Epithelial cell of esophagus (primary cell): Measurements from ENCODE around the gene SMAD7.
"Not testable (repeated sequence)": the region's sequence is repeated elsewhere in the genome, so short reads cannot be mapped to it uniquely, and the experiment has no call there.

Experiments used
- DNase-seq: peaks from one replicate; pipeline ENCODE4 v3.0.0; 2010; ENCODE audit warnings: low read depth
- H3K4me3 ChIP-seq: 2 replicates; pipeline ENCODE4 v1.5.1; 2011; ENCODE audit warnings: mild to moderate bottlenecking, low read length, control low read depth
- TF ChIP-seq, protein P1 (sequence below): IDR thresholded peaks from 2 replicates; pipeline ENCODE4 v1.5.1; 2011; ENCODE audit warnings: low read depth, mild to moderate bottlenecking, low read length, control low read depth, inconsistent platforms; ENCODE audit not compliant: insufficient read depth; ENCODE audit errors: missing control alignments

SMAD7 gene

DNA sequence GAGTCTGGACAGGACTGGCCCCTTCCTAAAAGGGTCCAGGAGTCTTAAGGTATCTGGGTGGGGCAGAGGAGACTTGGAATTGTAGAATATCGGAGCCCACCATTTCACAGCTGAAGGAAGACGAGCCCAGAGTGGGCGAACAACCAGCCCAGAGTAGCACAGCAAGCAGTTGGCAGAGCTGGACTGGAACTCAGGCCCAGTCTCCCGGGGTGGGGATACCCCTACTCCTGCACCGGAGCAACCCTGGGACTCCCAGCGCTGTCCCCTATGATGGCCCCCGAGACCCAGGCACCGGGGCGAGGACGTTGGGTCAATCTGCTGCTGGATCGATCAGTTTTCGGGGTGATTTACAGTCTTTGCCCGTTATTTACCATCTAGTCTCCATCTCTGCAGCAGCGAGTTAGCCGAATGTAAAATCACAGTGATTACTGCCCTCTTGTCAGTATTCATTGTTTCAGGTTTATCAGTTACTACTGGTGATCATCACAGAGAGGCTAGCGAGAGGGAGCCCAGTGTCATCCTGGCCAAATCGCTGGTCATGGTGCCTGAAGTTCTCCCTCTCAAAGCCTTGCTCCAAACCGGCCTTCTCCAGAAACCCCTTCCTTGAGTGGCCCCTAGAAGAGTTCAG is 75.3 kb downstream of the SMAD7 start:
- TF ChIP-seq, protein P1, sequence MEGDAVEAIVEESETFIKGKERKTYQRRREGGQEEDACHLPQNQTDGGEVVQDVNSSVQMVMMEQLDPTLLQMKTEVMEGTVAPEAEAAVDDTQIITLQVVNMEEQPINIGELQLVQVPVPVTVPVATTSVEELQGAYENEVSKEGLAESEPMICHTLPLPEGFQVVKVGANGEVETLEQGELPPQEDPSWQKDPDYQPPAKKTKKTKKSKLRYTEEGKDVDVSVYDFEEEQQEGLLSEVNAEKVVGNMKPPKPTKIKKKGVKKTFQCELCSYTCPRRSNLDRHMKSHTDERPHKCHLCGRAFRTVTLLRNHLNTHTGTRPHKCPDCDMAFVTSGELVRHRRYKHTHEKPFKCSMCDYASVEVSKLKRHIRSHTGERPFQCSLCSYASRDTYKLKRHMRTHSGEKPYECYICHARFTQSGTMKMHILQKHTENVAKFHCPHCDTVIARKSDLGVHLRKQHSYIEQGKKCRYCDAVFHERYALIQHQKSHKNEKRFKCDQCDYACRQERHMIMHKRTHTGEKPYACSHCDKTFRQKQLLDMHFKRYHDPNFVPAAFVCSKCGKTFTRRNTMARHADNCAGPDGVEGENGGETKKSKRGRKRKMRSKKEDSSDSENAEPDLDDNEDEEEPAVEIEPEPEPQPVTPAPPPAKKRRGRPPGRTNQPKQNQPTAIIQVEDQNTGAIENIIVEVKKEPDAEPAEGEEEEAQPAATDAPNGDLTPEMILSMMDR = no peak
- no peak overlapping the region for H3K4me3 ChIP-seq
- DNase-seq = no peak

GRCh38 chr18:48874701-48875162 is 76.0 kb downstream of the SMAD7 start:
- TF ChIP-seq, protein P1 = no peak
- no peak for DNase-seq
- H3K4me3 ChIP-seq = no peak overlapping the region

- no peak overlapping the region for H3K4me3 ChIP-seq
- TF ChIP-seq, protein P1 = no peak
- DNase-seq = no peak
Measured at GRCh38 chr18:48874233-48874632, 76.5 kb downstream of the SMAD7 start.

- H3K4me3 ChIP-seq = no peak overlapping the region
- DNase-seq = peak; percentile 71
- TF ChIP-seq, protein P1 = no peak
Measured at GRCh38 chr18:48872234-48873145, 78.3 kb downstream of the SMAD7 start.

DNA sequence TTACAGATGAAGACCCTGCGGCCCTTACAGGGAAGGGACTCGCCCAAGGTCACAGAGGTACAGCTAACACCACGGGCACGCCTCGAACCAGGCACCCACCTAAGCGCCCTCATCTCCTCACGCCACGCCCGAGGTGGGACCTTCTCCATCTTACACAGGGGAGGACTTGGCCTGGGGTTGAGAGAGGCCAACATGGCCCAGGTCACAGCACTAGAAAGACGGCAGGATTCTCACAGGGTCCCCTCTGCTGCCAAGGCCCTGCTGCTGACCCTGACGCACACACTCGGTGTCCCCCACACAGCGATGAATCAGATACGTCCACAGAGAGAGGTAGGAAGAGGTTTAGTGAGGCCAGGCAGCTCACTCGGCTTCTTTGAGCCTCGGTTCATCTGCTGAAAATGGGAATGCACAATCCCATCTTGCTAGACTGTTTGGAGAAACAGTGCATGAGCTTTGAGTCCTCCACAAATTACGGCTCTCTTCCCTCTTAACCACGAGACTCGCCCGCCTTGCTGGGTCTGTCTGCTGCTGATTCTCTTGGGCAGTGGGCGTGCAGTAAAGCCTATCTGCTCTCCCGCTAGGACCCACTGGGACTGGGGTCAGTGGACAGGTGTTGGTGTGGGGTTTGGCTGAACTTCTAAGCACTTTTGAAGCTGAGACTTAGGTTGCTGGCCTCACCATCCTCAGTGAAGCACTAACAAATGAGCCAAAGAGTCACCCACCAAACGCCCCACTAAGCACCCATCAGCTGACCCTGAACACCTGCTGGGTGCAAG is 79.2 kb downstream of the SMAD7 start:
- H3K4me3 ChIP-seq = no peak overlapping the region
- TF ChIP-seq, protein P1 = no peak
- no peak for DNase-seq

- DNase-seq, H3K4me3 ChIP-seq: not testable (repeated sequence)
Measured at GRCh38 chr18:48870926-48871325, 79.8 kb downstream of the SMAD7 start.
